Calu3 (cell line): Measurements from ENCODE around the gene GPR33. TPM values are rescaled to one million over a fixed set of nuclear protein-coding genes. Genes with fewer than 3 reads are reported as not detected.
"Not testable (repeated sequence)": the region's sequence is repeated elsewhere in the genome, so short reads cannot be mapped to it uniquely, and the experiment has no call there.

Source experiments
- BruUV-seq: library from RNA; stranded (reverse); fragments of 400-500 nt; replicated peaks from 2 replicates; lab custom pipeline; 2021; lab: Mats Ljungman, UMichigan
- CTCF ChIA-PET: fragments of 300-600 bp; sonication (Branson Sonifier 250); formaldehyde crosslinking; loops from one replicate; lab custom pipeline; 2022; ENCODE audit warnings: antibody characterized with exemption; lab: Charles Lee
- DNase-seq: peaks from one replicate; pipeline ENCODE4 v3.0.0; 2022
- H3K27ac Mint-ChIP-seq: one replicate; pipeline ENCODE4 v1.8.0; 2022; ENCODE audit warnings: mixed read lengths; ENCODE audit not compliant: unreplicated experiment
- H3K27me3 Mint-ChIP-seq: one replicate; pipeline ENCODE4 v1.8.0; 2022; ENCODE audit warnings: mixed read lengths; ENCODE audit not compliant: unreplicated experiment
- H3K36me3 Mint-ChIP-seq: one replicate; pipeline ENCODE4 v1.8.0; 2022; ENCODE audit warnings: mild to moderate bottlenecking, moderate library complexity, mixed read lengths; ENCODE audit not compliant: insufficient read depth, unreplicated experiment
- H3K4me1 Mint-ChIP-seq: one replicate; pipeline ENCODE4 v1.8.0; 2022; ENCODE audit warnings: mild to moderate bottlenecking, low read depth, mixed read lengths; ENCODE audit not compliant: unreplicated experiment
- H3K4me3 Mint-ChIP-seq: one replicate; pipeline ENCODE4 v1.8.0; 2022; ENCODE audit warnings: mild to moderate bottlenecking, low read depth, moderate library complexity, mixed read lengths; ENCODE audit not compliant: unreplicated experiment
- H3K9me3 Mint-ChIP-seq: one replicate; pipeline ENCODE4 v1.8.0; 2022; ENCODE audit warnings: low read depth, mixed read lengths; ENCODE audit not compliant: unreplicated experiment
- CTCF ChIP-seq: fragments of 200-600 bp; IDR thresholded peaks from one replicate; pipeline ENCODE4 v1.8.0; 2022; ENCODE audit warnings: antibody characterized with exemption; ENCODE audit not compliant: unreplicated experiment
- intact Hi-C: fragments of 100-400 bp; cut with micrococcal nuclease; formaldehyde crosslinking; loops from one replicate; pipeline ENCODE4 v1.10.0; 2022; ENCODE audit not compliant: unreplicated experiment
- total RNA-seq: library from RNA; stranded (reverse); gene quantifications from 2 replicates; pipeline ENCODE4 v1.2.3, GENCODE V29; 2022

GPR33 gene
- total RNA-seq, 1 experiment from 2014 or later = not detected

- no TSS peak for BruUV-seq
- no peak for DNase-seq
- Mint-ChIP-seq H3K27ac (no peak overlapping the region), H3K9me3 (no peaks in the 10 kb centered on the region), H3K4me1 (peaks cover 8% of the 10 kb centered on the region), H3K36me3 (no peaks in the 10 kb centered on the region), H3K4me3 (no peak overlapping the region), H3K27me3 (no peaks in the 10 kb centered on the region)
- intact Hi-C loops = no loop called here
- CTCF ChIA-PET = no interaction called here
- no peak for TF ChIP-seq CTCF
Measured at GRCh38 chr14:31442284-31442683, 45.6 kb downstream of the GPR33 start.

GRCh38 chr14:31441273-31442111 lies 46.3 kb downstream of the GPR33 start:
- DNase-seq = no peak
- Mint-ChIP-seq H3K4me3 (no peak overlapping the region), H3K27me3 (no peaks in the 10 kb centered on the region), H3K4me1 (peaks cover 8% of the 10 kb centered on the region), H3K36me3 (no peaks in the 10 kb centered on the region), H3K9me3 (no peaks in the 10 kb centered on the region), H3K27ac (no peak overlapping the region)
- BruUV-seq = no TSS peak
- TF ChIP-seq CTCF = no peak
- CTCF ChIA-PET = no interaction called here
- intact Hi-C loops = no loop called here

- Mint-ChIP-seq H3K4me3 (no peak overlapping the region), H3K36me3 (no peaks in the 10 kb centered on the region), H3K27me3 (no peaks in the 10 kb centered on the region), H3K4me1 (no peaks in the 10 kb centered on the region), H3K9me3 (no peaks in the 10 kb centered on the region), H3K27ac (no peak overlapping the region)
- intact Hi-C loops = no loop called here
- no peak for DNase-seq
- CTCF ChIA-PET = no interaction called here
- no peak for TF ChIP-seq CTCF
- BruUV-seq = no TSS peak
Measured at GRCh38 chr14:31440280-31440679, 47.6 kb downstream of the GPR33 start.

GRCh38 chr14:31439561-31439960 lies 48.3 kb downstream of the GPR33 start:
- no peaks in the 10 kb centered on the region for H3K36me3 Mint-ChIP-seq
- no peaks in the 10 kb centered on the region for H3K27me3 Mint-ChIP-seq
- no peak overlapping the region for H3K27ac Mint-ChIP-seq
- H3K4me1 Mint-ChIP-seq = no peaks in the 10 kb centered on the region
- no peaks in the 10 kb centered on the region for H3K9me3 Mint-ChIP-seq
- BruUV-seq = no TSS peak
- intact Hi-C loops = no loop called here
- CTCF ChIA-PET = no interaction called here
- no peak for TF ChIP-seq CTCF
- no peak overlapping the region for H3K4me3 Mint-ChIP-seq
- DNase-seq = no peak

- H3K27me3 Mint-ChIP-seq, CTCF ChIA-PET, H3K36me3 Mint-ChIP-seq, H3K4me1 Mint-ChIP-seq, BruUV-seq, H3K9me3 Mint-ChIP-seq, H3K4me3 Mint-ChIP-seq, intact Hi-C loops, DNase-seq, H3K27ac Mint-ChIP-seq: not testable (repeated sequence)
Measured at GRCh38 chr14:31437045-31437691, 50.7 kb downstream of the GPR33 start.
